ENCODE measurements around the gene TMEM244. TPM values are rescaled to one million over a fixed set of nuclear protein-coding genes. Genes with fewer than 3 reads are reported as not detected.
"Not testable (repeated sequence)": the region's sequence is repeated elsewhere in the genome, so short reads cannot be mapped to it uniquely, and the experiment has no call there.

TMEM244 gene
- total RNA-seq, 2 experiments from 2014 or later = 0.43 TPM; not detected in 1

DNA sequence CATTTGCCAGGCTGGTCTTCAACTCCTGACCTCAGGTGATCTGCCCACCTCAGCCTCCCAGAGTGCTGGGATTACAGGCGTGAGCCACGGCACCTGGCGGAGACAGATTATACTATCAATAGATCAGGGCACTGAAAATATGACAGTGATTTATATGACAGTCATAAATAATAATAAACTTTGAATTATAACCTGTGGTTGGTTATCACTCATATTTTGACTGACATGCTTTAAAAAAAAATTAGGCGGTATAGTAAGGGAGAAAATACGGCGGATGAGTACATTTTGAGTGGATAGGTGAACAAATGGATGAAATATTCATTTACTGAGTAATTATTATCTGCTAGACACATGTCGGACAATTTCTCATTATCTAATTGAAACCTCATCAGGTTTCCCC lies 28.8 kb downstream of the TMEM244 start:
- peaks cover 2% of the 10 kb centered on the region for H3K9me3 Mint-ChIP-seq
- no peaks in the 10 kb centered on the region for H3K4me1 Mint-ChIP-seq
- ChIA-PET POLR2A (no interaction called here), CTCF (interaction anchor here (1.0 kb wide), 1 partner anchor 20 kb away, joined by 3 read pairs; no protein-coding TSS in a partner anchor)
- H3K27ac Mint-ChIP-seq = no peak overlapping the region
- no peak overlapping the region for H3K4me3 Mint-ChIP-seq
- peaks cover 5% of the 10 kb centered on the region for H3K27me3 Mint-ChIP-seq
- DNase-seq = no peak
- H3K36me3 Mint-ChIP-seq (ENCODE audit: low read depth) = no peaks in the 10 kb centered on the region

DNA sequence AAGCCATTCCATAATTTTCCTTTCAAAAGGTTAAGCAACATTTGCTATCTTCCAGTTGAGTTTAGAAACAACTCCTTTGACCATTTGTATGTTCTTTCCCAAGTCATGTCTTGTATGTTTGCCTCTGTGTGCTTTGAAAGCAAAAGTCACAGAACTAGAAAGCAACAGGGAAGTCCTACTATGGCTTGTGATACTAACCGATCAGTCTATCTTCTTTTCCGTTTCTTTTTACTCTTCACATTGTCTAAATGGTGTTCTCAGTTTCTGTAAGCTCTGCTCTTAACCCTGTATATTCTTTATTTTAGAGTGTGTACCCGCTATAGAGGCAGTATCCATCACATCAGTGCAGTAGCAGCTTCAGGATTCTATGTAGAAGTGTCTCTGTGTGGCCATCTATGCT lies 32.9 kb downstream of the TMEM244 start:
- H3K27me3 Mint-ChIP-seq = peaks cover 6% of the 10 kb centered on the region
- no peaks in the 10 kb centered on the region for H3K9me3 Mint-ChIP-seq
- no peak overlapping the region for H3K27ac Mint-ChIP-seq
- ChIA-PET POLR2A (no interaction called here), CTCF (no interaction called here)
- no peaks in the 10 kb centered on the region for H3K4me1 Mint-ChIP-seq
- no peak overlapping the region for H3K4me3 Mint-ChIP-seq
- no peak for DNase-seq
- H3K36me3 Mint-ChIP-seq (ENCODE audit: low read depth) = no peaks in the 10 kb centered on the region

DNA sequence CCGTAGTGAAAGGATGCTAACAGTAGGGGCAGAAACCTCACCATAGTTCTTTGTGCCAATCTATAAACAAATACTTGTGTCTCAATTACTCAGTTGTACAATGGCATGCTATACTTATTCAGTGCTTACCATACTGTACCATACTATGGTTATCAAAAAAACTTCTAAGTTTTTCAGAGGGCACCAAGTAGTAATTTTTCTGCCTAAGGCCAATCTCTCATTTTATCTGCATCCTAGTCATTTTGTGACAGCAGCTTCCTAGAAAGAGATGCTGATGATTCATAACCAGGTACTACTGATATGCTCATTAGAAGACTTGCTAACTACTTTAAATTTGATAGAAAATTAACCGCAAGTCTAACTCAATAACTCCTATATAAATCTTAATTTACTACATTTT lies 42.9 kb downstream of the TMEM244 start:
- Mint-ChIP-seq H3K27ac (no peak overlapping the region), H3K27me3 (peaks cover 14% of the 10 kb centered on the region), H3K36me3 (ENCODE audit: low read depth) (no peaks in the 10 kb centered on the region), H3K4me3 (no peak overlapping the region), H3K4me1 (peaks cover 22% of the 10 kb centered on the region), H3K9me3 (no peaks in the 10 kb centered on the region)
- DNase-seq = no peak
- ChIA-PET CTCF (no interaction called here), POLR2A (no interaction called here)

DNA sequence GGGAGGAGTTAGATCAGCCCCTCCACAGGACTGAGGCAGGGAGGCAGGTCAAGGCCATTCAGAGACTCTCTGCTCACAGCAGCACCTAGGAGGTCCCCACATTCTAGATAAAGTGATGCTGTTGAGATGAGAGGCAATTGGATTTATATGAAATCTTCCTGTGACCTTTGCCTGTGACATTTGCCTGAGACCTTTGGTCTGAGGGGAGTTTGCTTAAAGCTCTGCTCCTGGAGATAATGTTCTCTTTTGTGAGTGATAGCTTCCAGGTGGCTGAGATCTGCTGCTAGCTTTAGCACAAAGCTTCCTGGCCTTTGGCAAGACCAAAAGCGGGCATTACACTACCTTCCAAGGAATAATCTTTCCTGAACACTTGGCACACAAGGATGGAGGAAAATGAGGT lies 43.3 kb downstream of the TMEM244 start:
- DNase-seq = no peak
- Mint-ChIP-seq H3K9me3 (no peaks in the 10 kb centered on the region), H3K4me1 (peaks cover 22% of the 10 kb centered on the region), H3K36me3 (ENCODE audit: low read depth) (no peaks in the 10 kb centered on the region), H3K4me3 (no peak overlapping the region), H3K27ac (no peak overlapping the region), H3K27me3 (peaks cover 14% of the 10 kb centered on the region)
- POLR2A ChIA-PET = no interaction called here
- CTCF ChIA-PET = no interaction called here

DNA sequence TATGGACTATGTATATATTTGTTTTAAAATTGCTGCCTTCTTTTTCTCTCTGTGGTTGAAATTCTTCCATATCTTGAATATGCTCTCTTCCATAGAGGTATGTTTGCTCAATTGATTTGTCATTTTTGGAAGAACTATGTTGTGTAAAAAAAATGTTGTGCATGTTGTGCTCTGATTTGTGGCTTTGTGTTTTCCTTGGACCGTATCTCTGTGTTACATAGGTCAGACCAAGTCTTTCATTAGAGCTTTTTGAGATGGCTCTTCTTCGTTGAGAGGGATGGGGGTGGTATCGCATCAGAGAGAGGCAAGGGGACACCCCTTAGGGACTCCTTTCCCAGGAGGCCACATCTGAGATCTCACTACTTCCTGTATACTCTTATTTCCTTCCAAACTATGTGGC lies 43.8 kb downstream of the TMEM244 start:
- Mint-ChIP-seq H3K9me3 (no peaks in the 10 kb centered on the region), H3K36me3 (ENCODE audit: low read depth) (no peaks in the 10 kb centered on the region), H3K27me3 (peaks cover 14% of the 10 kb centered on the region), H3K4me1 (peaks cover 22% of the 10 kb centered on the region), H3K4me3 (no peak overlapping the region), H3K27ac (no peak overlapping the region)
- CTCF ChIA-PET = no interaction called here
- POLR2A ChIA-PET = no interaction called here
- DNase-seq = no peak

DNA sequence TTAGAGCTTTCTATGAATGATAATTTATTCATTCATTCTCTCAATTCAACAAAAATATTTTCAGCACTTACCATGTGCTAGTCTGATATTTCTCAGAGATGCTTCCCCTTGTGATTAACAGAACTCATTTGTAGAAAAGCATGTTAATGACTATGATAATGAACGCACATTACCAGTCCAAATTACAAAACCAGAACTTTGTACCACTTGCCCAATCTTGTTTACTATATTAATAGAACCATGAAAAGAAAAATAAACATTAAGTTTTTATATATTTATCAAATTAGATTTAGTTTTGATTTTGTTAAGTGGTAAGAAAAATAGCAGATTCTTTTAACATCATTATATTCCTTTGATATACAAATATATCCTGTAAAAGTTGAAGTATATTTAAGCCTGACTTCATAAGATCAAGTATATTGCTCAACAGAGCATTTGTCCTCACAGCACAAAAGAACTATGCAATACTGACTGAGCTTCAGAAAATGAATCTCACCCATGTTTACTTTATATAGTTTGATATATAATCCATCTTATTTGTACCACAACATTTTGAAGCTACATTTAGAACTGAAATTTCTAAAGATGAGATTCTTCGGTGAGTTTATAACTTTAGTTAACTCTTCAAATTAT lies 48.9 kb downstream of the TMEM244 start:
- Mint-ChIP-seq H3K36me3 (ENCODE audit: low read depth) (peaks cover 3% of the 10 kb centered on the region), H3K27me3 (peaks cover 39% of the 10 kb centered on the region), H3K9me3 (no peaks in the 10 kb centered on the region), H3K27ac (no peak overlapping the region), H3K4me1 (peaks cover under 1% of the 10 kb centered on the region), H3K4me3 (no peak overlapping the region)
- ChIA-PET POLR2A (no interaction called here), CTCF (no interaction called here)
- DNase-seq = no peak

DNA sequence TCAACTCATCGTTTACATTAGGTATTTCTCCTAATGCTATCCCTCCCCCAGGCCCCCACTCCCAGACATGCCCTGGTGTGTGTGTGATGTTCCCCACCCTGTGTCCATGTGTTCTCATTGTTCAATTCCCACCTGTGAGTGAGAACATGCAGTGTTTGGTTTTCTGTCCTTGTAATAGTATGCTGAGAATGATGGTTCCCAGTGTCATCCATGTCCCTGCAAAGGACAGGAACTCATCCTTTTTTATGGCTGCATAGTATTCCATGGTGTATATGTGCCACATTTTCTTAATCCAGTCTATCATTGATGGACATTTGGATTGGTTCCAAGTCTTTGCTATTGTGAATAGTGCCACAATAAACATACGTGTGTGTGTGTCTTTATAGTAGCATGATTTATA lies 54.0 kb downstream of the TMEM244 start:
- H3K36me3 Mint-ChIP-seq (ENCODE audit: low read depth); DNase-seq; POLR2A ChIA-PET; CTCF ChIA-PET; H3K4me3 Mint-ChIP-seq; H3K4me1 Mint-ChIP-seq; H3K27ac Mint-ChIP-seq: not testable (repeated sequence)
- Mint-ChIP-seq H3K9me3 (peaks cover 11% of the 10 kb centered on the region), H3K27me3 (peaks cover 43% of the 10 kb centered on the region)

DNA sequence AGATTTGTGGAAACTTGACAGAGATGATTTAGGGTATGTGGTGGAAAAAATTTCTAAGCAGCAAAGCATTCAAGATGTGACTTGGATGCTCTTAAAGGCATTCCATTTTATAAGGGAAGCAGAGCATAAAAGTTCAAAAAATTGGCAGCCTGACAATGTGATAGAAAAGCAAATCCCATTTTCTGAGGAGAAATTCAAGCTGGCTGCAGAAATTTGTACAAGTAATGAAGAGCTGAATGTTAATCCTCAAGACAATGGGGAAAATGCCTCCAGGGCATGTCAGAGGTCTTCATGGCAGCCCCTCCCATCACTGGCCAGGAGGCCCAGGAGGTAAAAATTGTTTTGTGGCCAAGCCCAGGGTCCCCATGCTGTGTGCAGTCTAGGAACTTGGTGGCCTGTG lies 58.2 kb downstream of the TMEM244 start:
- H3K4me3 Mint-ChIP-seq; DNase-seq; H3K4me1 Mint-ChIP-seq; H3K36me3 Mint-ChIP-seq (ENCODE audit: low read depth); CTCF ChIA-PET; H3K27ac Mint-ChIP-seq; POLR2A ChIA-PET: not testable (repeated sequence)
- peaks cover 16% of the 10 kb centered on the region for H3K27me3 Mint-ChIP-seq
- peaks cover 11% of the 10 kb centered on the region for H3K9me3 Mint-ChIP-seq

DNA sequence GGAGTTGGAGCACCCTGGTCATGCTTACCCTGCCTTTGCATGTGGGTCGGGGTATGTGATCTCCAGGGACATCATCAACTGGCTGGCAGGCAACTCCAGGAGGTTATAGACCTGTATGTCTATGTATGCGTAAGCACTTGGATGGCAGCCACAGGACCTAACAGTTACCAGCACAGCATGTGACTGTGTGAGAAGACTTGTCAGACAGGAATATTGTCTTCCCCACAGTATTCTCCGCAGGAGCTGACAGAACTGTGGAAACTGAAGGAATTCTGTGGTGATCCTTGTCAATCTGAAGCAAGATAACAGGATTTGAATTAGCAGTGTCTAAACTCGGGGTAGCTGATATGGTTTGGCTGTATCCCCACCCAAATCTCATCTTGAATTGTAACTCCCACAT lies 59.2 kb downstream of the TMEM244 start:
- POLR2A ChIA-PET = no interaction called here
- peaks cover 4% of the 10 kb centered on the region for H3K36me3 Mint-ChIP-seq (ENCODE audit: low read depth)
- H3K27ac Mint-ChIP-seq = no peak overlapping the region
- H3K4me1 Mint-ChIP-seq = no peaks in the 10 kb centered on the region
- CTCF ChIA-PET = no interaction called here
- no peak overlapping the region for H3K4me3 Mint-ChIP-seq
- peaks cover 11% of the 10 kb centered on the region for H3K9me3 Mint-ChIP-seq
- H3K27me3 Mint-ChIP-seq = peaks cover 13% of the 10 kb centered on the region
- no peak for DNase-seq

DNA sequence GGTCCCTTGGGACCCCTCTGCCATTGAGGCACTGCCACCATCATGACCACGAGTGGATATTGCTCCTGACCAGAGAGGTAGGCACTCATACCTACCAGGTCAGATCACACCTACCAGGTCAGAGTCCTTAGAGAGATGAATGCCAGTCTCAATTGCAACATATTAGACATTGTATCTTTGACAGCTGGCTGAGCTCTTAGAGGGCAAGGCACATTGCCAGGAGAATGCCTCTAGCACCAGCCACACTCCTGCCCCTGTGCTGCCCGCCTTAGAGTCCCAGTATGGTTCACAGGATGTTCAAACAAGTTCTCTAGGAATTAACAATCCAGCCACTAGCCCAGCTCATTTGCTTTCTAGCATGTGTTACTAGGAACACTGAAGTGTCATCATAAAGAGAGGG lies 65.9 kb downstream of the TMEM244 start:
- Mint-ChIP-seq H3K27ac (no peak overlapping the region), H3K4me1 (peaks cover 6% of the 10 kb centered on the region), H3K9me3 (no peaks in the 10 kb centered on the region), H3K4me3 (no peak overlapping the region), H3K36me3 (ENCODE audit: low read depth) (no peaks in the 10 kb centered on the region), H3K27me3 (peaks cover 7% of the 10 kb centered on the region)
- ChIA-PET CTCF (no interaction called here), POLR2A (no interaction called here)
- DNase-seq = no peak

DNA sequence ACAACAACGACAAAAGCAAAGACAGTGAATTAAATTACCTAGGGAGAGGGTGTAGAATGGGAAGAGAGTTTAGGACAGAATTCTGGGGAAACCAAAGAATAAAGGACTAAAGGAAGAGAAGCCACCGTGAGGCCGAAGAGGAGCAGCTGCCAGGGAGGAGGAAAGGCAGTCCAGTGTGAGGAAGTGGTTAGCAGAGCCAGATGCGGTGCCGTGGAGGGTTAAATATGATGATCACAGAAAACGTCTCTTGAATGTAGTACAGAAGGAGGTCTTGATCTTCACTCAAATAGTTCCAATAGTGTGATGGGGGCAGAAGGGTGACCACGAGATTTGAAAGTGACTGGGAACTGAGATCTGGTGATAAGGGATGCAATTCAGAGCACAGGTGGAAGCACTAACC lies 67.7 kb downstream of the TMEM244 start:
- H3K4me1 Mint-ChIP-seq = peaks cover 6% of the 10 kb centered on the region
- no peak overlapping the region for H3K27ac Mint-ChIP-seq
- H3K4me3 Mint-ChIP-seq = no peak overlapping the region
- CTCF ChIA-PET = interaction anchor here (0.6 to 1.2 kb wide), 2 partner anchors 18 to 499 kb away, joined by 3 read pairs; no protein-coding TSS in a partner anchor
- POLR2A ChIA-PET = interaction anchor here (0.6 kb wide), 1 partner anchor 1739 kb away, joined by 3 read pairs; no protein-coding TSS in a partner anchor
- DNase-seq = no peak
- H3K9me3 Mint-ChIP-seq = no peaks in the 10 kb centered on the region
- peaks cover 7% of the 10 kb centered on the region for H3K27me3 Mint-ChIP-seq
- H3K36me3 Mint-ChIP-seq (ENCODE audit: low read depth) = no peaks in the 10 kb centered on the region

DNA sequence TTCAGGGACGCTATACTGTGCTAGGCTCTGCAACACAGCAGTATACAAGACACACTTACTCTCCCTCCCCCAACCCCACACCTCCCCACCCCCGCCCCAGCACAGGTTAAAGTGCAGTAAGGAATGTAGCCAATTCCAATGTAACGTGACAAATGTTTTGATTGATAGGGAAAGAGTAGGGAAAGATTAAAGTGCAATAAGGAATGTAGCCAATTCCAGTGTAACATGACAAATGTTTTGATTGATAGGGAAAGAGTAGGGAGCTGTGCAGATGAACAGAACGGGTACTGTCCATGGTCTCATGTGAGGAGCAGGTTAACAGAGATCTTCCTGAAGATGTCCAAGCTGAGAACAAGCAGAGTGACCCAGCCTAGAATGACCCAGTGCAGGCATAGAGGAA lies 69.1 kb downstream of the TMEM244 start:
- no peaks in the 10 kb centered on the region for H3K9me3 Mint-ChIP-seq
- H3K27me3 Mint-ChIP-seq = peaks cover 7% of the 10 kb centered on the region
- CTCF ChIA-PET = no interaction called here
- H3K36me3 Mint-ChIP-seq (ENCODE audit: low read depth) = no peaks in the 10 kb centered on the region
- H3K4me1 Mint-ChIP-seq = peaks cover 6% of the 10 kb centered on the region
- no peak for DNase-seq
- POLR2A ChIA-PET = no interaction called here
- no peak overlapping the region for H3K27ac Mint-ChIP-seq
- H3K4me3 Mint-ChIP-seq = no peak overlapping the region

DNA sequence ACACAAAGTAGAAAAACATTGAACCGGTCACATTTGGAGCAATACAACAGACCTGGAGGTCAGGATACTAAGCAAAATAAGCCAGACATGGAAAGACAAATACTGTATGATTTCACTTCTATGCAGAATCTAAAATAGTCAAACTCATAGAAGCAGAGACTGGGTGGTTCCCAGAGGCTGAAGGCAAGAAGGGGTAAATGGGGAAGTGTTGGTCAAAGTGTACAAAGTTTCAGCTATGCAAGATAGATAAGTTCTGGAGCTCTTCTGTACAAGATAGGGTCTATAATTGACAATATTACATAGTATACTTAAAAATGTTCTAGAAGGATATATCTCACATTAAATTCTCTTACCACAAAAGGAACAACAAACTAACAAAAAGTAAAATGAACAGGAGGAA lies 70.3 kb downstream of the TMEM244 start:
- Mint-ChIP-seq H3K4me3 (no peak overlapping the region), H3K36me3 (ENCODE audit: low read depth) (no peaks in the 10 kb centered on the region), H3K4me1 (peaks cover 6% of the 10 kb centered on the region), H3K27ac (no peak overlapping the region), H3K9me3 (no peaks in the 10 kb centered on the region), H3K27me3 (peaks cover 7% of the 10 kb centered on the region)
- DNase-seq = no peak
- POLR2A ChIA-PET = no interaction called here
- CTCF ChIA-PET = interaction anchor here (0.7 kb wide), 1 partner anchor 231 kb away, joined by 3 read pairs; no protein-coding TSS in a partner anchor

DNA sequence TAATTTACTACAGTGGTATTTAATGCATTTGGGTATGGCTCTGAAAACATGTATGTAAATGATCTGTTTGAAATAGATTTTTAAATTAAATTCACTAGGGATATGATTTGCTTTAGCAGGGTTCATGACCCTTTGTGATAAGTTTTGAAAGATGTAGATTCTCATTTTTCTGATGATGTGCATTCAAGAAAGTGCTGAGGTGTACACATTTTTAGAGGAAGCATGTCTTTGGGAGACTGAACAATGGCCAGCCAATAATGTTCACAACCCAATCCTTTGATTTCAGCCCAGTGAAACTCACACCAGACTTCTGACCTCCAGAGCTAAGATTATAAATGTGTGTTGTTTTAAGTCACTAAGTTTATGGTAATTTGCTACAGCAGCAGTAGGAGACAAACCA lies 71.1 kb downstream of the TMEM244 start:
- CTCF ChIA-PET = no interaction called here

More for the DNA sequence above, 71.1 kb downstream of the TMEM244 start:
- H3K27ac Mint-ChIP-seq = no peak overlapping the region
- no peaks in the 10 kb centered on the region for H3K9me3 Mint-ChIP-seq
- H3K4me1 Mint-ChIP-seq = peaks cover 6% of the 10 kb centered on the region
- H3K4me3 Mint-ChIP-seq = no peak overlapping the region
- H3K27me3 Mint-ChIP-seq = peaks cover 5% of the 10 kb centered on the region
- no peaks in the 10 kb centered on the region for H3K36me3 Mint-ChIP-seq (ENCODE audit: low read depth)
- DNase-seq = no peak
- POLR2A ChIA-PET = no interaction called here

All from activated CD4-positive, alpha-beta memory T cell treated with anti-CD3 and anti-CD28 coated beads, Interleukin-2, amount 10 ng/mL, durations not matched to agents 7 days and 5 days (primary cell).